ENCODE results near the gene KLHL22.
"Not testable (repeated sequence)": the region's sequence is repeated elsewhere in the genome, so short reads cannot be mapped to it uniquely, and the experiment has no call there.

KLHL22 gene

GRCh38 chr22:20430720-20431510 lies 64.7 kb downstream of the KLHL22 start:
- peak; percentile 59 for DNase-seq

- no peak for DNase-seq
These were observed 65.4 kb downstream of the KLHL22 start for GRCh38 chr22:20430101-20430719.

GRCh38 chr22:20429254-20430100 lies 66.1 kb downstream of the KLHL22 start:
- peak; percentile 68 for DNase-seq

- DNase-seq = no peak
These were observed 66.9 kb downstream of the KLHL22 start for GRCh38 chr22:20428496-20429253.

GRCh38 chr22:20427945-20428417 lies 67.6 kb downstream of the KLHL22 start:
- DNase-seq = no peak

- DNase-seq = no peak
These were observed 68.3 kb downstream of the KLHL22 start for GRCh38 chr22:20427104-20427944.

- DNase-seq = no peak
These were observed 69.4 kb downstream of the KLHL22 start for GRCh38 chr22:20426259-20426615.

GRCh38 chr22:20425566-20426258 lies 69.9 kb downstream of the KLHL22 start:
- DNase-seq = no peak

- no peak for DNase-seq
These were observed 70.5 kb downstream of the KLHL22 start for GRCh38 chr22:20424932-20425565.

- DNase-seq = no peak
These were observed 71.0 kb downstream of the KLHL22 start for GRCh38 chr22:20424568-20424931.

- DNase-seq = no peak
These were observed 71.6 kb downstream of the KLHL22 start for GRCh38 chr22:20423906-20424551.

- DNase-seq = no peak
These were observed 72.3 kb downstream of the KLHL22 start for GRCh38 chr22:20423008-20423905.

- no peak for DNase-seq
These were observed 73.2 kb downstream of the KLHL22 start for GRCh38 chr22:20422271-20423007.

GRCh38 chr22:20421507-20421874 lies 74.1 kb downstream of the KLHL22 start:
- DNase-seq = no peak

GRCh38 chr22:20420157-20420842 lies 75.3 kb downstream of the KLHL22 start:
- DNase-seq = no peak

- DNase-seq = no peak
These were observed 76.0 kb downstream of the KLHL22 start for GRCh38 chr22:20419664-20419951.

- peak; percentile 67 for DNase-seq
These were observed 77.3 kb downstream of the KLHL22 start for GRCh38 chr22:20418211-20418788.

GRCh38 chr22:20415699-20416098 lies 79.9 kb downstream of the KLHL22 start:
- not testable (repeated sequence) for DNase-seq
